HG03060 (cell line): ENCODE results near the gene CNR2.
"Not testable (repeated sequence)": the region's sequence is repeated elsewhere in the genome, so short reads cannot be mapped to it uniquely, and the experiment has no call there.

ENCODE experiments used
- ATAC-seq: cut with Tn5 transposase; IDR thresholded peaks from one replicate; pipeline ENCODE4 v1.9.1; 2021; ENCODE audit warnings: low read depth, moderate number of reproducible peaks; ENCODE audit not compliant: unreplicated experiment

CNR2 gene

DNA sequence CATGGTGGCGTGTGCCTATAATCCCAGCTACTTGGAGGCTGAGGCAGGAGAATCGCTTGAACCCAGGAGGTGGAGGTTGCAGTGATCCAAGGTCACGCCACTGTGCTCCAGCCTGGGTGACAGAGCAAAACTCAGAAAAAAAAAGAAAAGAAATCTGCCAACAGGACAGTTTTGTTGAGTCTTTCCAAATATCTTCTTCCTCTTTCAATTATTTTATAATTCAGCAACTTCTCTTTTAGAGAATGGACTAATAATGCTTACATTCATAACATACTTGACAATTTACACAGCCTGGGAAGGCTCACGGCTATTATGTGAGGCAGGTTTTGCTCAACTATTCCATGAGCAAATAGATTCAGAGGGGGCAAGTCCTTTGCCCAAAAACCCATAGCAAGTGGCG, 18.1 kb downstream of the CNR2 start:
- no peak for ATAC-seq

DNA sequence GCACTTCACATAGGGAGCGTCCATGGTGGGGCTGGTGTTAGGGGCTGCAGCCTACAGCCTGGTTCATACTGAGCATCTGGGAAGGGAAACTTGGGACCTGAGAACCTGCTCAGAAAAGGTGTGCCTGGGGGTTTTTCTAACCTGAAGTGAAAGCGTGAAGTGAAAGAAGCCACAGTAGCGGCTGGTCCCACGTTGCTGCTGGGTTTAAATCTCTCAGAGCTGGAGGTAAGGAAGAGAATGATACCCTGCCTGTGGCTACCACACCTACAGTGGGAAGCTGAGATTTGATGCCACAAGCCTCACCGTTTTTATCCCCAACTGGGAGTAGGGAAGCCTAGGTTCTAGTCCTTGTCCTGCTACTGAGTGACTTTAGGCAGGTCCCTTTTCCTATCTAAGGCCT, 24.1 kb downstream of the CNR2 start:
- no peak for ATAC-seq

GRCh38 chr1:23885222-23885621, 27.9 kb downstream of the CNR2 start:
- ATAC-seq = no peak

- ATAC-seq = no peak
These were observed 30.4 kb downstream of the CNR2 start for GRCh38 chr1:23882746-23883145.

DNA sequence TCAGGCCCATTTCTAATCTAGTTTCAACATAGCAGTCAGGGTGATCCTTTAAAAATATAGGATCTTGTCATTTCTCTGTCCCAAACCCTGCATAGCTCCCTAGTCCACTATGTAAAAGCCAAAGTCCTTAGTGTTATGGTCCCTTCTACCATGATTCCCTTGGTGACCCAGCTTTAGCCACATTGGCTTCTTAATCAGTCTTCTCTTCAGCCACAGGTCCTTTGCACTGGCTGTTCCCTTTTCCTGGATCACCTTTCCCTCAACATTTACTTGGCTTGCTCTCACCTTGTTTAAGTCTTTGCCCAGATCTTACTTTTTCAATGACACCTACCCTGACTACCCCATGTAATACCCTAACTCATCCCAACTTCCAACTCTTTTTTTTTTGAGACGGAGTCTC, 33.4 kb downstream of the CNR2 start:
- ATAC-seq = no peak

DNA sequence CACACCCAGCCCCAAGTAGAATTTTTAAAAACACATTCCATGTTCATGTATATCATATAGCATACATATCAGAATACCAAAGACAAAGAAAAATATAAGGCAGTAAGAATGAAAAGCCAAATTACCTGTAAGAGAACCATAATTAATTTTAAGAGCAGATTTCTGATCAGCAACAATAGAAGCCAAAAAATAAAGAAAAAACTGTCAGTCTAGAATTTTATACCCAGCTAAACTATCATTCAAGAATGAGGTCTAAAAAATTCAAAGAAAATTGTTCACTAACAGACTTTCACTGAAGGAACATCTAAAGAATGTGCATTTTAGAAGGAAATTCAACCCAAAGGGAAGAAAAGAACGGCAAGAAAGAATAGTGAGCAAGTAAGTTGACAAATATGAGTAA, 34.5 kb downstream of the CNR2 start:
- ATAC-seq = no peak

GRCh38 chr1:23875382-23875781, 37.8 kb downstream of the CNR2 start:
- ATAC-seq = no peak

- ATAC-seq = no peak
These were observed 40.7 kb downstream of the CNR2 start for GRCh38 chr1:23872421-23872820.

DNA sequence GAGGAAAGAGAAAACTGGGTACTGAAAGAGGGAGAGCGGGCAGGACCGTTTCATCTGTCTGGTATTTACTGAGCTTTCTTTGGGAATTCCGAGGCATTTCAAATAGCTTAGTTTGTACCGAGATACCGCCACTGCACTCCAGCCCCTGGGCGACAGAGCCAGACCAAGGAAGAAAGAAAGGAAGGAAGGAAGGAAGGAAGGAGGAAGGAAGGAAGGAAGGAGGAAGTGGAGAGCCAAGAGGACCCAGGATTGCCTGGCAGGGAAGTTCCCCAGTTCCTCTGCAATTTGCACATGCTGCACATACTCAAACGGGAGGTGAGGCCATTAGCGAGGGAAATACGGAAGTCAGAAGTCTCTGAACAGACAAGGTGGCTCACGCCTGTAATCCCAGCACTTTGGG, 44.1 kb downstream of the CNR2 start:
- no peak for ATAC-seq

GRCh38 chr1:23868557-23869016, 44.6 kb downstream of the CNR2 start:
- no peak for ATAC-seq

DNA sequence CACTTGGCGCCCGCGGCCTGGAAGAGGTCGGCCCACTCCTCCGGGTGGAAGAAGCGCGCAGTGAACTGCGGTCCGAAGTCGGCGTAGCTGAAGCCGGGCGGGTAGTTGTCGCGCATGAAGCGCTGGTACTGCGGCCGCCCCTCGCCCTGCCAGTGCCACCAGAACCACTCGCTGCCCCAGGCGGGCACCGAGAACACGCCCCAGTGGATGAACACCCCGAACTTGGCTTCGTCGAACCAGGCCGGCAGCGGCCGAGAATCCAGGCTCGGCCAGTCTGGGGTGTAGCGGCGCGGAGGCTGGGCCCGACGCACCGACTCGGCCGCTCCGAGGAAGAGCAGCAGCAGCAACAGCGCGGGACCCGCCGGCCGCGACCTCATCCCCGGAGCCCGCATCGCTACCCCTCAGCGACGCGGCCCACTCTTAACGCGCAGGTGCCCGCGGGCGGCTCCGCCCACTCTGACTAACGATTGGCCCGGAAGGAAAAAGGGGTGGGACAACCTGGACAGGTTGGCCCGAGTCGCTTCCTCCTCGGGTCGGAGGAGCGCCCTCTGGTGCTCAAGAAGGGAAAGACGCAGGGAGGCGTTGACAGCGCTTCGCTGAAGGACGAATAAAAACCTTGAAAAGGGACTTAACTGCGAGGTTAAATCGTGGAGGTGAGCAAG, 45.1 kb downstream of the CNR2 start, which contains the start of gene FUCA1:
TSS of gene FUCA1 (minus strand) at position 396 of the 662 bp plus-strand sequence. CDS start at position 392, 4 bp downstream.
- peak; percentile 72 for ATAC-seq

GRCh38 chr1:23867542-23867894, 45.6 kb downstream of the CNR2 start:
- no peak for ATAC-seq

DNA sequence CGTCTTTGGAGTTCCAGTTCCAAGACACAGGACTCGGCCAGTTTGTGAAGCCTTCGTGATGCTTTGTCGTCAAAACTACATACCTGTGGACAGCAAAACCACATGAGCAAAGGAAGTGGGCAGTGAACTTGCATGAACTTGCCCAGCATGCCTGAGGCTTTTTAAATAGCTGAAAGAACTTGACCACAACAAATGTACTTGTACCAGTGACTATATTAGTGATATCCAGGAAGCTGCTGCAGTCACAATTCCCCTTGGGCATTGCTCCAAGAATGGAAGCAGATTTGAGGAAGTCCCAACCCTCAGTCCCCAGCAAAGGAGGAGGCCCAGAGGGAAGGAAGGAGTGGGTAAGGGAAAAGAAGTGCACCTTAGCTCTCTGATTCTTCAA, 47.6 kb downstream of the CNR2 start:
- ATAC-seq = no peak

DNA sequence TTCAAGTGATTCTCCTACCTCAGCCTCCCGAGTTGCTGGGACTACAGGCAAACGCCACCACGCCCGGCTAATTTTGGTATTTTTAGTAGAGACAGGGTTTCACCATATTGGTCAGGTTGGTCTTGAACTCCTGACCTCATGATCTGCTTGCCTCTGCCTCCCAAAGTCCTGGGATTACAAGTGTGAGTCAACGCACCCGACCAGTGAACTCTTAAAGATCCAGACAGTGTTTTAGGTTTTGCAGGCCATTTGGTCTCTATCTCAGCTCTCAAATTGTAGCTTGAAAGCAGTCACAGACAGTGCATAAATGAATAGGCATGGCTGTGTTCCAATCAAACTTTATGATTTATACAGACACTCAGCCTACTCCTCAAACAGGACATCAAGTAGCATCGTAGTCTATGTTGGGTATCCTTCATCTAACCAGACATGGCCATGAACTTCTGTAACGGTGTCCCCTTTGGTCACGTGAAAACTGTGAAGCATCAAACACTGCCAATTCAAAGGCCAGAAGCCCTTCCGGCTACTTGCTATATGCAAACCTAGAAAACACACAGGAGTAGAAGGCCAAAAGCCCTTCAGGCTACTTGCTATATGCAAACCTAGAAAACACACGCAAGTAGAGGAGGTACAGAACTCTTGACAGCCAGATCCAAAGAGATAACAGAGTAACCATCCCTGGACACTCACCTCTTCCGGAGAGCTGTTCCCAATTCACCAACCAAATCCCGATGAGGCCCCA, 48.2 kb downstream of the CNR2 start:
- ATAC-seq = no peak

- ATAC-seq = no peak
These were observed 50.5 kb downstream of the CNR2 start for GRCh38 chr1:23862640-23863039.

DNA sequence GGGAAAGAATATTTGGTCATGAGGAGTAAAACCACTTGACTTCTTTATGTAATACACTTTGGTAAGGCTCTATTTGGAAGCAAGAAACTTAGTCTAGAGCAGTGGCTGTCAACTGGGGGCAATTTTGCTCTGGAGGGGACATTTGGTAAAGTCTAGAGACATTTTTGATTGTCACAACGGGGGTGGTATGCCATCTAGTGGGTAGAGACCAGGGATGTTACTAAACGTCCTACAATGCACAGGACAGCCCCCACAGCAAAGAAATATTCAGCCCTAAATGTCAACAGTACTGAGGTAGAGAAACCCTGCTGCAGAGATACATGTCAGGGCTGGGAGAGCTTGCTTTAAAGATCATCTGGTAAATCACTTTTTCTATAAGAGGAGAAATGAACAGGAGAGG, 58.6 kb downstream of the CNR2 start:
- ATAC-seq = no peak

DNA sequence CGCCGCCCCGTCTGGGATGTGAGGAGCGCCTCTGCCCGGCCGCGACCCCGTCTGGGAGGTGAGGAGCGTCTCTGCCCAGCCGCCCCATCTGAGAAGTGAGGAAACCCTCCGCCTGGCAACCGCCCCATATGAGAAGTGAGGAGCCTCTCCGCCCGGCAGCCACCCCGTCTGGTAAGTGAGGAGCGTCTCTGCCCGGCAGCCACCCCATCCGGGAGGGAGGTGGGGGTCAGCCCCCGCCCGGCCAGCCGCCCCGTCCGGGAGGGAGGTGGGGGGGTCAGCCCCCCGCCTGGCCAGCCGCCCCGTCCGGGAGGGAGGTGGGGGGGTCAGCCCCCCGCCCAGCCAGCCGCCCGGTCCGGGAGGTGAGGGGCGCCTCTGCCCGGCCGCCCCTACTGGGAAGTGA, 60.0 kb downstream of the CNR2 start:
- ATAC-seq = not testable (repeated sequence)

DNA sequence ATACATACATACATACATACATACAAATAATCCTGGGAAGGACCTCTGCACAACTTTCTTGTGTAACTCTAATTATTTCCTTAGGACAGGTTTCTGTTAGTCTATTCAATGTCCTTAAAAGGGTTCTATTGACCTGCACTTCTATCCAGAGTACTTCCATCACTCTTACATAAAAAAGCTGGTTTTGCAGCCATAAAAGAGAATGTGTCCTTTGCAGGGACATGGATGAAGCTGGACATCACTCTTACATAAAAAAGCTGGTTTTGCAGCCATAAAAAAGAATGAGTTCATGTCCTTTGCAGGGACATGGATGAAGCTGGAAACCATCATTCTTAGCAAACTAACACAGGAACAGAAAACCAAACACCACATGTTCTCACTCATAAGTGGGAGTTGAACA, 61.8 kb downstream of the CNR2 start:
- not testable (repeated sequence) for ATAC-seq

- ATAC-seq = no peak
These were observed 64.2 kb downstream of the CNR2 start for GRCh38 chr1:23848673-23849616.

DNA sequence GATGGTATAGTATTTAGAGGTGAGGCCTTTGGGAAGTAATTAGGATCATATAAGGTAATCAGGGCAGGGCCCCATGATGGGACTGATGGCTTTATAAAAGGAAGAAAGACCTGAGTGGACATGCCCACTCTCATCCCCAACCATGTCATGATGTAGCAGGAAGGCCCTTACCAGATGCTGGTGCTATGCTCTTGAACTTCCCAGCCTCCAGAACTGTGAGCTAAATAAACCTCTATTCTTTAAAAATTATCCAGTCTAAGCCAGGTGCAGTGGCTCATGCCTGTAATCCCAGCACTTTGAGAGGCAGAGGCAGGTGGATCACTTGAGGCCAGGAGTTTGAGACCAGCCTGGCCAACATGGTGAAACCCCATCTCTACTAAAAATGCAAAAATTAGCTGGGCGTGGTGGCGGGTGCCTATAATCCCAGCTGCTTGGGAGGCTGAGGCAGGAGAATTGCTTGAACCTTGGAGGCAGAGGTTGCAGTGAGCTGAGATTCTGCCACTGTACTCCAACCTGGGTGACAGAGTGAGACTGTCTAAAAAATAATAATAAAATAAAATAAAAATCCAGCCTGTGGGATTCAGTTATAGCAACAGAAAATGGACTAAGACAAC, 65.6 kb downstream of the CNR2 start:
- not testable (repeated sequence) for ATAC-seq

GRCh38 chr1:23845163-23845562, 68.0 kb downstream of the CNR2 start:
- ATAC-seq = no peak
